ENCODE results near the gene BRD3OS. TPM values are rescaled to one million over a fixed set of nuclear protein-coding genes. Genes with fewer than 3 reads are reported as not detected.

The BRD3OS gene
- total and polyA plus RNA-seq, 2 of the 13 experiments (the other 11 are each of a cell fraction or from before 2014, with no cell fraction given) = 4.9 to 5.7 TPM

GRCh38 chr9:133990366-133991213 lies 34.7 kb upstream of the BRD3OS start (continued):
- no peak for TF ChIP-seq TIGD3 (CRISPR knock-in tag; IDR thresholded peaks at IDR 0.05; ENCODE audit: borderline replicate concordance)
- peak; percentile 31; the same call in 1 of the 2 replicates for TF ChIP-seq CREB1 (IDR thresholded peaks at IDR 0.05)
- no peak for TF ChIP-seq CREB1 (CRISPR knock-in tag; IDR thresholded peaks at IDR 0.05)
- 0 out of 2 replicates have a peak, but pooled peaks have one; percentile 32 for TF ChIP-seq ZNF205 (CRISPR knock-in tag; IDR thresholded peaks at IDR 0.05)
- no peak for TF ChIP-seq ZNF761 (CRISPR knock-in tag; conservative IDR thresholded peaks at IDR 0.05)
- 0 out of 2 replicates have a peak, but pooled peaks have one; percentile 40 for TF ChIP-seq ZNF800 (CRISPR knock-in tag; IDR thresholded peaks at IDR 0.05)
- TF ChIP-seq PITX1 (CRISPR knock-in tag; IDR thresholded peaks at IDR 0.05) = peak; percentile 74; the same call in 1 of the 2 replicates
- no peak for TF ChIP-seq KAT2B (IDR thresholded peaks at IDR 0.05; ENCODE audit: borderline replicate concordance, low read depth, low read length)
- TF ChIP-seq ZNF142 (CRISPR knock-in tag; IDR thresholded peaks at IDR 0.05) = no peak
- TF ChIP-seq KAT8 (CRISPR knock-in tag; IDR thresholded peaks at IDR 0.05) = no peak
- no peak for TF ChIP-seq ZFAT (CRISPR knock-in tag; conservative IDR thresholded peaks at IDR 0.05)
- TF ChIP-seq ZSCAN5A (CRISPR knock-in tag; IDR thresholded peaks at IDR 0.05; ENCODE audit: borderline replicate concordance) = no peak
